IPS-NIHi7 (cell line): ENCODE data around the gene NTHL1.

Experiments
- DNase-seq: peaks from one replicate; pipeline ENCODE4 v3.0.0; 2012; ENCODE audit warnings: mixed read lengths; ENCODE audit errors: extremely low spot score

The NTHL1 gene

DNA sequence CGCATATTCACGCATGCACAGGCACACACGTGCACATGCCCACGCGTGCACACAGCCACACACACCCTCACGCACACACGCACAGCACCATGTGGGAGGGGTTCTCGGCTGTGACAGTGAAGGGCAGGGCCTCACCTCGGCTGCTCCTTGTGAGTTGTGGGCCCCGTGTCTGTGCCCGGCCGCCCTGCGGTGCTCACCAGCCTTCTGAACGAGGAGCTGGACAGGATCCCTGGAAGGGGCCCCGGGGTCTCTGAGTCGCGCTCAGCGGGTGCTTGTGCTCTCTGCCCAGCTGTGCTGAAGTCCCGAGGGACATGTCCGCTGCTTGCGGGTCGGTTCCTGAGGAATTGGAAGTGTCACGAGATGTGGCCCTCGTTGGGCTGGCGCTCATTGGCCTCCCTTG, 16.2 kb upstream of the NTHL1 start:
- no peak for DNase-seq

DNA sequence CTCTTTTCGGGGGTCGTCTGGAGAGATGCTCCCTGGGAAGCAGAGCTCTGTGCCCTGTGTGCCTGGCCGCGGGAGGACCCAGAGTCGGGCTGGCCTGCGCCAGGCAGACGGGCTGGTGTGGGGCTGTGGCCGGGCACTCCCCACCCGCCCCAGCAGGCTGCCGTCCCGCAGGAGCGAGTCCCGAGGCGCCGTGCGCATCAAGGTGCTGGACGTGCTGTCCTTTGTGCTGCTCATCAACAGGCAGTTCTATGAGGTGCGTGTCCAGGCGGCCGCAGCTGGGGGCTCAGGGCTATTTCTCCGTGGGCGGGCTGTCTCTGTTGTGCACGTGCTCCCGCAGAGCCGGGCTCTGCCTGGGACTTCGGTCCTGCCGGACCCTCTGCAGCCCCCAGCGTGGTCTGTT, 15.2 kb upstream of the NTHL1 start:
- DNase-seq, result no peak

DNA sequence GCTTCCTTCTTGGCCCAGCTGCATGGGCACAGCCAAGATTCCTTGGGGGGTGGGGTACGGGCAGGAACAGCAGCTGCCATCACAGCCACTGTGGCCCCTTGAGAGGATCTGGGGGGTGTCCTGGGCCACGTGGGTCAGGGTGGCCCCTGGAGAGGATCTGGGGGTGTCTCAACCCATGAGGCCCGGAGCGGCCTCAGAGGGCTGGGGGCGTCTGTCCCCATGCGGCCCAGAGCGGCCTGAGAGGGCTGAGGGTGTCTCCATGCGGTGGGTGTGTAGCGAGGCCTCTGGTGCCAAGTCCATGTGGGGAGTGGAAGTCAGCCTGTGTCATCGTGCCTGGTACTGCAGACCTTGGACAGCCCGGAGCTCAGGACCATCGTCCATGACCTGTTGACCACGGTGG, 13.9 kb upstream of the NTHL1 start:
- no peak for DNase-seq

DNA sequence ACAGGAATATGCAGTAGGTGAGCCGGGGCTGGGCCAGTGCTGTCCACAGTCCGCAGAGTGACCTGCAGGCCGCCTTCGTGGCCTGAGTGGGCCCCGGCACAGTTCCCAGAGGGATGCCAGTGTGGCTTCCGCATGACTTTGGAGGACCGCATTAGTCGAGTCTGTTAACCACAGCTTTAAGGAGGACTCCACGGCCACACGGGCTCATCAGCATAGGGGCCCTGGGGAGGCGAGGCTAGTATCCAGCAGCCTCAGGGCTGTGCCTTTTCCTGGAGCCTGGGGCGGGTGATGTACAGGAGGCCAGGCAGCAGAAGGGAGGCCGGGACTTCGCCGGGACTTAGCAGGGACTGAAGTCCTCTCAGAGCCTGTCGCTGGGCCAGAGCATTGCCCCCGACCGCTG, 13.4 kb upstream of the NTHL1 start:
- no peak for DNase-seq

DNA sequence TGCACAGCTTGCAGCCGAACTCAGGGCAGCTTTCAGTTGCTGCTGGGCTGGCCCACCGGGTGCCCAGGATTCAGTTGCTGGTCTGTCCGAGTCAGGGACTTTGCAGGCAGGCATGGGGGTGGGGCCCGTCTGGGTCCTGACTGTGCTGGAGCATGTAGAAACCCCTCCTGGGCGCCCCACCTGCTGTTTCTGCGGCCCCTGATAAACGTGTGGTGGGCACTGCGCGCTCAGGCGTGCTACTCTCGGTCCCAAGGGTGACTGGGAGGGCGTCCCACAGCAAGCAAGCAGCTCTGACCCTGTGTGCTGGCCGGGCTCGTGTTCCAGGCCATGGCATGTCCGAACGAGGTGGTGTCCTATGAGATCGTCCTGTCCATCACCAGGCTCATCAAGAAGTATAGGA, 12.7 kb upstream of the NTHL1 start:
- no peak for DNase-seq

DNA sequence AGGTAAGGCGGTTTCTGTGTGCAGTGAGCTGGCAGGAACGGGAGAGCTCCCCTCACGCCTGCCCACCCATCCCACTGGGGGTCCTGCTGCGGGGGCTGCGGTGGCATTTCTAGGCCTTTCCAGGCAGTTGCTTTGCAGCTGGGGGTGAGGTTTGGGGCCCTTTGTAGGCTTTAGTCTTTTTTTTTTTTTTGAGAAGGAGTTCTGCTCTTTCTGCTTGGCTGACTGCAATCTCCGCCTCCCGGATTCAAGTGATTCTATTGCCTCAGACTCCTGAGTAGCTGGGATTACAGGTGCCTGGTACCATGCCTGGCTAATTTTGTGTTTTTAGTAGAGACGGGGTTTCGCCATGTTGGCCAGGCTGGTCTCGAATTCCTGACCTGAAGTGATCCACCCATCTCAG, 11.2 kb upstream of the NTHL1 start:
- no peak for DNase-seq

DNA sequence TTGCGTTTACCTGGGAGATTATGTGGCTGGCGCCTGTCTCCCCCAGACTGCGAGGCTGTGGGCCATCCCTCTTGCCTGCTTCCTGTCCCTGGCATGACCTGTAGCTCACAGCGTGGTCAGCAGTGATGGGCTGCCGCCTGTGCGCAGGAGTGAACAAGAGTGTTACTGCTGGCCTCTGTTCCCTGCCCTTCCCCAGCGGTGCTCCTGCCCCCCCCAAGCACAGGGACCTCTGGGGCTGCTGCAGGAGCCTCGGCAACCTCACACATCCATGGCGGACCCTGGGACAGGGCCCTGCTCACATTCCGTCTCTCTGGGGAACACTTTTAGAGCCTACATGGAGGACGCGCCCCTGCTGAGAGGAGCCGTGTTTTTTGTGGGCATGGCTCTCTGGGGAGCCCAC, 10.8 kb upstream of the NTHL1 start:
- no peak for DNase-seq

DNA sequence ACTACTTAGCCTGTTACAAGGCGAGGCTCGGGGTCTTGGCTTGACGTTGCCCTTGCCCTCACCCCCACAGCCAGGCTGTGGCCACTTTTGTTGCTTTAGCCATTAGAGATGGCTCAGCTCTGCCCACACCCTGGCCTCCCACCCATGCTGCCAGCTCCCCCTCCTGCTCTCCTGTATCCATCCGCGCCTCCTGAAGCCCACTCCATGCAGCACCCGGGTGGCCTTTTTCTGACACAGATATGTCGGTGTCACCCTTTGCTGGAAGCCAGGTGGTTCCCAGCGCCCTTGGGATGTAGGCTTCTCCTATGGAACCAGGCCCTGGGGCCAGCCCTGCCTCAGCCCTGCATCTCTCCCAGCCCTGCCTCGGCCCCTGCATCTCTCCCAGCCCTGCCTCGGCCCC, 9.8 kb upstream of the NTHL1 start:
- no peak for DNase-seq

DNA sequence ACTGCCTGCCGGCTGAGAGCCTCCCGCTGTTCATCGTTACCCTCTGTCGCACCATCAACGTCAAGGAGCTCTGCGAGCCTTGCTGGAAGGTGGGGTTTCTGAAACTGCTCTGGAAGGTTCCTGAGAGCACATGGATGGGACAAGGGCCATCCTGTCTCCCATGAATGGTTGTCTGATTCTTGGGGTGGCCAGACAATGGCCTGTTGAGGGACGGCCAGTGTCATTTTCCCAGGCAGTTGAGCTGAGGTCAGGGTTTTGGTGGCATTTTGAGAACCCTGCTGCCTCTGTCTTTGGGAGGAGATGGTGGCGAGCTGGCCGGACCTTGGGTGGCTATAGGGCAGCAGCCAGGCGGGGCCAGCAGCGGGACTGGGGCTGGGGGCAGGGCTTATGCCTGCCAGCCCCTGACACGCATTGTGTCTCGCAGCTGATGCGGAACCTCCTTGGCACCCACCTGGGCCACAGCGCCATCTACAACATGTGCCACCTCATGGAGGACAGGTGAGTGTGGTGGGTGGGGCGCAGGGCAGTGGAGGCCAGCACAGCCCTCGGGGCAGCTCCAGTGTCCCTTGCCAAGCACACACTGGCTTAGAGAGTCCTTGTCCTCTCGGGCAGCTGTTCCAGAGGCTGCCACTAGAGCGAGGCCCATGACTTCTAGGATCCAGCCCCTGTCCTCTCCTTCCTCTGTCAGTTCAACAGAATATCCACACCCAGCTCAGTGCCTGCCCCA, 9.2 kb upstream of the NTHL1 start:
- DNase-seq, result no peak

DNA sequence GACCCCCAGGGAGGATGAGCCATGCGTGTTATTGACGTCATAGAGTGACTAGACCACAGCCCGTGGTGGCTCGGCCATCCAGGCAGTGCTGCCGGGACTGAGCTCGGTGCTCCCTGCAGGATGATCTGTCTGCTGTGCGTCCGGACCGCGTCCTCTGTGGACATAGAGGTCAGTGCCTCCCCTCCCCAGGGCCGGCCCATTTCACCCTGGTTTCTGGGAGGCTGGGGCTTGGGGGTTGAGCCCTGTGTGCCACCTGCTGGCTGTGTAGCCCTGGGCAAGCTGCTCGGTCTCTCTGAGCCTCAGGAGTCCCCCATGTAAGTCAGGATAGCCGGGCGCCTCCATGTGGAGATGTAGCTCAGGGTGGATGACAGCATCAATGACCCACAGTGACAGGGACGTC, 8.4 kb upstream of the NTHL1 start:
- DNase-seq, result no peak

DNA sequence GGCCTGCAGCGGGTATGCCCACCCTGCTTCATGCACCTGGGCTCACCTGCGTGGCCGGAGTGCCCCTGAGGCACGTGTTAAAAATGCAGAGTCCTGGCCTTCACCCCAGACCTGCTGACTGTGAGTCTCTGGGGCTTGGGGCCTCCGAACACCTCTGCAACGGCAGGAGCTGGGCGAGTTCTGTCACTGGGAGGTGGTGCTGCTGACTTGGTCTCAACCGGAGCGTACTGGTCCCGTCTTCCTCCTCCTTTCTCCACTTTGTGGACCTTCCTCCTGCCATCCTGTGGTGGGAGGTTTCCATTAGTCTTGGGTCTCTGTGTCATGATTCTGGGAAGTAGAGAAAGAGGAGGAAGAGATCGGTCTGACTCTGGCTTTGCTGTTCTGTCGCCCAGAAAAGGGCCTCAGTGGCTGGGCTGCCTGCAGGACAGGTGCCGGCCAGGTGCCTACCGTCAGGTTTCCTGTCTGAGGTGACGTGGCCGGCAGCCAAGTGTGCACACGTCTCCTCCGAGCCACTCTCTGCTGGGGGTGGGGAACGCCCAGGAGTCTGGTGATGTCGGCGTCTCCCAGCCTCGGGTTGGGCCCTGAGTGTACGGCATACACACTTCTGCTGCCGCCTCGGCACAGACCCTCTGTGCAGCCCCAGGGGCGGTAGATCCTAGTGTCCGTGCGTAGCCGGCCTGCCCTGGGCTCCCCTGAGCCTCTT, 7.1 kb upstream of the NTHL1 start:
- no peak for DNase-seq

DNA sequence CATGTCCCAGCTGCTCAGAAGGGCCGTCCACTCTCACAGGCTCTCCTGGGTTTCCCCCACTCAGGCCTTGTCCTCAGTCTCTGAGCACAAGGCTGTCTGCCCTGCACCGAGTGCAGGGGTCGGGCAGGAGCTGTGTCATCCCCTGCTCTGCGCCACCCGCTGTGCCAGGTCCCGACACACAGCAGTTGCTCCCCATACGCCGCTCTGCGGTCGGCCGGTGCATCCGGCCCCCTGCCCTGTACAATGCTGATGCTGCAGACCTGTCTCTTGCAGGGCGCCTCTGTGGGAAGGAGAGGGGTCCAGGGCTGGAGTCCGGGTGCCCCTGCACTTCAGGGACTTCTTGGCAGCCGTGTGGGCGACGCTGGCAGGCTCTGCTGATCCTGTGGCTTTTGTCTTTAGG, 6.3 kb upstream of the NTHL1 start:
- DNase-seq, result no peak

DNA sequence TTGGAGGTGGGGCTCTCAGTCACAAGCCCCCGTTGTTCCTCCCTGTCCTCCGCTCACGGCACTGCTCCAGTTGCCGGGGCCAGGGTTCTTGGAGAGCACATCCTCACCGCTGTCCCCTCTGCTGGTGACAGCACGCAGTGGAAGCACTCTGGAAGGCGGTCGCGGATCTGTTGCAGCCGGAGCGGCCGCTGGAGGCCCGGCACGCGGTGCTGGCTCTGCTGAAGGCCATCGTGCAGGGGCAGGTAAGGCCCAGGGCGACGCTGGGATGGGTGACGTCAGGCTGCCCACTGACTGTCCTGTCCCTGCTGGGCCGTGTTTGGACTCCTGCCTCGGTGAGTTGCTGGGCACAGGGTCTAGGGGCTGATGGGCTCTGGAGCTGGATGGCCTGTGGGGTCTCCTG, 5.6 kb upstream of the NTHL1 start:
- DNase-seq, result no peak

DNA sequence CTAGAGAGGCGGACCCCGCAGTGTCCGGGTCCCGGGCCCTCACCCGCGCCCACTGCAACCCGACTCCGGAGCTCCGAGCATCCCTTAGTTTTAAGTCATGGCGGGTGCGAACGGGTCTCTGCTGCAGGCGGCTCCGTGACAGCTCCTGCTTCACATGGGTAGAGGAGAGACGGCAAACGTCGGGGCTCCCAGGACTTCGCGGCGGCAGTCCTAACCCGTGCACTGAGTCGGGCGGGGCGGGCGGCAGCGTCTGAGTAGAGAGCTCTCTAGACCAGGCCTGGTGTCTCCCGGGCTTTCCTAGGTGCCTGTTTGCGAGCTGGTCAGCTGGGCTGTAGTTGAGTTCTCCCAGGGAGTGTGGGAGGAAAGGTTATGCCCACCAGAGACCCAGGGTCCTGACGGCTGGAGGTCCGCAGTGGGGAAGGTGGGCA, 496 bp upstream of the NTHL1 start:
- DNase-seq, result no peak

DNA sequence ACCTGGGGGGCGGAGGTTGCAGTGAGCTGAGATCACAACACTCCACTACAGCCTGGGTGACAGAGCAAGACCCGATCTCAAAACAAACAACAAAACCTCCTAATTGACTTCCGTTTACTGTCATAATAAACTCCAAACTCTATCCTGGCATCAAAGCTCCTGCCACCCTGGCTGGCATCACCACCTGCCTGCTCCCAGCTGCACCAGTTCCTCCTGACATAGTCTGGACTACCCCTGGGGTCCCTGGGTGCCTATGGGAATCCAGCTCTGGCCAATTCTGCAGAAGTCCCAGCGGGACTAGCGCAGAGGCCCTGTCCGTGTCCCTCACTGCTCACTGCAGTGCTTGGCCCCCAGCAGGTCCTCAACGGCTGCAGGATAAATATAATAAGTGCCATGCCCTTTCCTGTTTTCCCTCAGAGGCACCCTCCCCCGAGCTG, 723 bp downstream of the NTHL1 start:
- no peak for DNase-seq

DNA sequence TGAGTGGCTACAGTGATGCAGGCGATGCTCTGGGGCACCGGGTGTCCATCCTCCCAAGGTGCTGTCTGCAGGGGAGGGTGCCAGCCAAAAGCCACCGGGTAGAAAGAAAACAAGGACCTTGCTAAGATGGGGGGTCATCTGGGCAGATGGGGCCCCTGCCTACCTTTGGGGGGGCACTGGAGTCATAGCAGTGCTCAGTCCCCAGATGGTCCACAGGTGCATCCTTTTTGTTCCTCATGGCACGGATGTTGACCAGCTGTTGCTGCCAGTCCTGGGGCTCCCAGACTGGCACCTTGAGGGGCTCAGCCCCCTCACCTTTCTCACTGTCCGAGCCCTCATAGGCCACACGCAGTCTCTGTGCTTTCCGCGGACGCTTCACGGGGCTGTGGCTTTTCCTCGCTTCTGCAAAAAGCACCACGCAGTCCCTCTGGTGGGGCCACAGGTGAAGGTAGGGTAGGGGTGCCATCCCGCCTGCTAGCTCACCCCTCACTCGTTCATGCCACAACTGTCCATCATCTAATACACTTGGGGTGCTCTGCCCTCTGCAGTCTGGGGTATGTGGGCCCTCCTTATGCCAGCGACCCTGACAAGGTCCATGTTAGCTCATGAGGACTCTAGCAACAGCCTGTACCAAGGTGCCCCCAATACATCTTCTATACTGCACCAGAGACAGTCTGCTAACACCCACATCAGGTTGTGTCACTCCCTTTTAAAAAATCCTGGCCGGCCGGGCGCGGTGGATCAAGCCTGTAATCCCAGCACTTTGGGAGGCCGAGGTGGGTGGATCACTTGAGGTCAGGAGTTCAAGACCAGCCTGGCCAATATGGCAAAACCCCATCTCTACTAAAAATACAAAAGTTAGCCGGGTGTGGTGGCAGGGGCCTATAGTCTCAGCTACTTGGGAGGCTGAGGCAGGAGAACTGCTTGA, 1.4 kb downstream of the NTHL1 start:
- DNase-seq, result no peak

DNA sequence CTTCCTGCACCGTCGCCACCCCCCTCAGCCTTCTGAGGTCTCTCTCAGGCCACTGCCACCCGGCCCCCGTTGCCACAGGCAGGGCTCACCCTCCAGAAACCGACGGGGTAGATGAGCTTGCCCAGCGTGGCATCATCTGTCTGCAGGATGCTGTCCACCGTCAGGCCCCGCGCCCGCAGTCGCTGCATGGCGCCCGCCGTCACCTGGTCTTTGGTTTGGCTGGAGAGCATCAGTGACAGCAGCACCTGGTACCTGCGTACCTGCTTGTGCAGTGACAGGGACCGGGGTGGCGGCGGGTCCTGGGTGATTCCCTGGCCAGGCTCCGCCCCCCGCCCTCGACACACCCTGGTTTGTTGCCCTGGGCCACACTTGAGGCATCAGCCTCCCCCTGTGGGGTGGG, 3.1 kb downstream of the NTHL1 start:
- no peak for DNase-seq

DNA sequence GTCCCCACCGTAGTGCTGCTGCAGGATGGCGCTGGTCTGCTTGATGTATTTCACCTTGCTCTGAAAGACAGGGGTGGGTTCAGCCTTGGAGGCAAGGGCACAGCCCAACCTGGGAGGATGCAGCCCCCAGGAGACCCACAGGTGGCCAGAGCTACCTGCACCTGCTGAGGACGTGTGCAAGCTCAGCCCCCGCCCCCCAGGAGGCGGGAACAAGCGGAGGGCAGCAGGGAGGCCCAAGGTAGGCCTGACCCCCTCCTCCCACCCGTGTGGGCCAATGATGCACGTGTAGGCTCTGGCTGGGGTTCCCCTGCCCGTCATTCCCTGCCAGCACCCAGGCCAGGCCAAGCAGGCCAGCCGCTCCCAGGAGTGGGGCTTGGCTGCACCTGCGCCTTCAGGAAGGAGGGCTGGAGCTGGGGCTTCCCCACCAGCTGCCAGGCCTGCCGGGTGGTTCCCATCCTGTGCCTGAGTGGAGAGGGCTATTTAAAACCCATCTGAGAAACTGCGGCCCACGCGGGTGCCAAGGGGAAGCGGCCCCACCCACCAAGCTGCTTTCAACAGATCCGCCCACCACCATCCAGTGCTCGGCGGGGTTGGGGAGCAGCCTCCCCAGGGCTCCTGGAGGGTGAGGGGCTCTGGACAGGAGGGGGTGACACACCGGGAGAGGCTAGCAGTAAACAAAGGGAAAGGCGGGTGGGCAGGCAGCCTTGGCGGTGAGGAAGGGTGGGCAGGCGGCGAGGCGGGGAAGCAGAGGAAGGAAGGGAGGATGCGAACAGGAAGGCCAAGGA, 3.8 kb downstream of the NTHL1 start:
- DNase-seq, result no peak

DNA sequence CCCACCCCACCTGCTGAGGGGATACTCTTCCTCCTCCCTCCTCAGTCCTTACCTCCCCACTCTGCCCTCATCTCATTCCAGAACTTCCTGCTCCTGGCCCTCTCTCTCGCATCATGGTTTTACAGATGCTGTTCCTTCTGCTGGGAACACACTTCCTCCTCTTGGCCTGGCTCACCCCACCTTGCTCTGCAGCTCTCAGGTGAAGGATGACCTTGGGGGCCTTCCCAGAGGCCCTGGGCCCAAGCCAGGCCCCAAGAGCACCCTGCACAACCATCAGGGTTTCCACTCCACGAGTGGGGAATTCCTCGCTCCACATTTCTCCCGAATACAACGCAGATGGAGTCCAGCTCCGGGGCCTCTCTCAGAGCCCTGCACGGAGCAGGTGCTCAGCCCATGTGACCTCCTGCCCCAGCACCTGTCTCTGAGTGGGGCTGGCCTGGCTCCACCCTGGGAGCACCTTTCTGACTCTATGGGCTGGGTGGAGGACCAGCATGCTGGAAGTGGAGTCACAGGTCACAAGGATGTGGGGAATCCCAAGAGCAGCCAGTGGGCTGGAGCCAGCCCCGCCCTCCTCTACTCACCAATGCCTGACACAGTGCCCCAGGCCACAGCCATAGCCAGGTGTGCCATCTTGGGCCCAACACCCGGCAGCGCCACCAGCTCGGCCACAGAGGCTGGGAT, 4.5 kb downstream of the NTHL1 start:
- no peak for DNase-seq

DNA sequence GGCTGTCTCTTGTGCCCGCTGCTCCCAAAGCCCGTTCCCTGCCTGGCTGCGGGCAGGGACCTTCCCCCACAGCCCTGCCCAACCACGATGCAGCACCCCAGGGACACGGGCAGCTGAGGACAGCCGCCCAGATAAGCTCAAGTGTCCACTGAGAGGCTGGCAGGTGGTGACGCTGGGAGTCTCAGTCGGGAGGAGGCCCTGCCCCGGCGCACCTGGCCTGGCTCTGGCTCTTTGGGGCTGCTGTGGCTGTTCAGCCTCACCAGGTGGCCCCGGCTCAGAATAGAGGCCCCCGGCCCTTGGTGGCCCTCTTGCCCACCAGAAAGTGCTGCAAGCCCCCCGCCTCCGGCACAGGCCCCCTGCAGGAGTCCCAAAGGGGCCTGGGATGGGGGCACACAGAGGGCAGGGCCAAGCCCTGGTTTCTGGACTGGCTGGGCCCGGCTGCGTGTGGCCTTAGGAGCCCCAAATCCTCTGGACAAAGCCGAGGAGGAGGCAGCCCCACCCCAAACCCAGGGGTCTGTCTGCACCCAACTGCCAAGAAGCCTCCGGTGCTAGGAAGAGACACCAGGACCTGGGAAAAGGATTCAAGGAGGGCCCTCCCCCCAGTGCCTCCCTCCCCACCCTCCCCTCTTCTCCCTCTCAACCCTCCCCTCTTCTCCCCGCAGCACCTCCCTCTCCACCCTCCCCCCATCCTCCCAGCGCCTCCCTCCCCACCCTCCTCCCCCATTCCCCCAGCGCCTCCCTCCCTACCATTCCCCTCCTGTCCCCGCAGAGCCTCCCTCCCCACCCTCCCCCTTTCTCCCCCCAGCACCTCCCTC, 5.3 kb downstream of the NTHL1 start:
- DNase-seq, result no peak
